NB4 (cell line): Measurements from ENCODE around the gene LAT.

Source experiments
- DNase-seq: peaks from one replicate; pipeline ENCODE4 v3.0.0; 2010; ENCODE audit warnings: low read depth
- H3K4me3 ChIP-seq: one replicate; pipeline ENCODE4 v1.5.1; 2011; ENCODE audit warnings: mild to moderate bottlenecking, low read depth, low read length, moderate library complexity
- MAX ChIP-seq: IDR thresholded peaks from 2 replicates; pipeline ENCODE4 v1.6.1; 2011; ENCODE audit warnings: low read depth, low read length
- MYC ChIP-seq: IDR thresholded peaks from 2 replicates; pipeline ENCODE4 v1.6.1; 2011; ENCODE audit warnings: low read depth, low read length
- POLR2A ChIP-seq: IDR thresholded peaks from 2 replicates; pipeline ENCODE4 v1.6.1; 2011; ENCODE audit warnings: mild to moderate bottlenecking; ENCODE audit not compliant: insufficient read length; ENCODE audit errors: extremely low read depth
- TF ChIP-seq, protein P1 (sequence below): IDR thresholded peaks from one replicate; pipeline ENCODE4 v1.5.1; 2012; ENCODE audit warnings: low read depth, low read length

The LAT gene

DNA sequence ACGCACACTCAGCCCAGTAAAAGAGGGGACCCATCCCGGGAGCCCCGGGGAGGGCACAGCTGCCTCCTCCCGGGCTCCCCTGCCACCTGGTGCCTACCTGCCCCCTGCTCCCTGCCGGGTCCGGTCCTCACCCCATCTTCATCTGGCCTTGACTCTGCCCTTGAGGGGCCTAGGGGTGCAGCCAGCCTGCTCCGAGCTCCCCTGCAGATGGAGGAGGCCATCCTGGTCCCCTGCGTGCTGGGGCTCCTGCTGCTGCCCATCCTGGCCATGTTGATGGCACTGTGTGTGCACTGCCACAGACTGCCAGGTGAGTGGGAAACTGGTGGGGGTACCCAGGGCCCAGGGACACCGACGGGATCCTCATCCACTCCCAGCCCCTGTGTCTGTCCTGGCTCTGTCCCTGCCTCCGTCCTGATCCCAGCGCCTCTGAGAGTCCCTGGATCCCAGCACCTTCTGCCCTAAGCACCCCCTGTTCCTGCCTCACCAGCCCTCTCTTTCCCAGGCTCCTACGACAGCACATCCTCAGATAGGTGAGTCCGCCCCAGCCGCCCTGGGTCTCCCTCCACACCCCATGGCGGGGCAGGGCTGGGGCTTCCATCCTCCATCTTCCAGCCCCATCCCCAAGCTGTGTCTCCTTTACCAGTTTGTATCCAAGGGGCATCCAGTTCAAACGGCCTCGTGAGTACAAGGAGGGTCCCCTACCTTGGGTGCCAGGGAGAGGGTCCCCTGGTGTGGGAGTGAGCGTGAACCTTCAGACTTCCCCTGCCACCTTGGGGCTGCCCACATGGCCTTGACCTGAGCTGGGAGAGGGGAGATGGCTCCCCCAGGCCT is 574 bp downstream of the LAT start:
- DNase-seq: no peak
- peak overlapping the region; percentile 48 for H3K4me3 ChIP-seq
- TF ChIP-seq MAX (no peak), MYC (no peak), POLR2A (no peak)
- TF ChIP-seq, protein P1, sequence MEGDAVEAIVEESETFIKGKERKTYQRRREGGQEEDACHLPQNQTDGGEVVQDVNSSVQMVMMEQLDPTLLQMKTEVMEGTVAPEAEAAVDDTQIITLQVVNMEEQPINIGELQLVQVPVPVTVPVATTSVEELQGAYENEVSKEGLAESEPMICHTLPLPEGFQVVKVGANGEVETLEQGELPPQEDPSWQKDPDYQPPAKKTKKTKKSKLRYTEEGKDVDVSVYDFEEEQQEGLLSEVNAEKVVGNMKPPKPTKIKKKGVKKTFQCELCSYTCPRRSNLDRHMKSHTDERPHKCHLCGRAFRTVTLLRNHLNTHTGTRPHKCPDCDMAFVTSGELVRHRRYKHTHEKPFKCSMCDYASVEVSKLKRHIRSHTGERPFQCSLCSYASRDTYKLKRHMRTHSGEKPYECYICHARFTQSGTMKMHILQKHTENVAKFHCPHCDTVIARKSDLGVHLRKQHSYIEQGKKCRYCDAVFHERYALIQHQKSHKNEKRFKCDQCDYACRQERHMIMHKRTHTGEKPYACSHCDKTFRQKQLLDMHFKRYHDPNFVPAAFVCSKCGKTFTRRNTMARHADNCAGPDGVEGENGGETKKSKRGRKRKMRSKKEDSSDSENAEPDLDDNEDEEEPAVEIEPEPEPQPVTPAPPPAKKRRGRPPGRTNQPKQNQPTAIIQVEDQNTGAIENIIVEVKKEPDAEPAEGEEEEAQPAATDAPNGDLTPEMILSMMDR: no peak

- no peak for DNase-seq
- TF ChIP-seq, protein P1: no peak
- no peak for TF ChIP-seq MAX
- no peak for TF ChIP-seq MYC
- TF ChIP-seq POLR2A: no peak
- no peak overlapping the region for H3K4me3 ChIP-seq
These were observed 1.2 kb downstream of the LAT start for GRCh38 chr16:28986046-28986445.

- no peak for TF ChIP-seq POLR2A
- TF ChIP-seq, protein P1: no peak
- TF ChIP-seq MAX: no peak
- no peak for TF ChIP-seq MYC
These were observed 1.6 kb downstream of the LAT start for GRCh38 chr16:28986492-28986891.

DNA sequence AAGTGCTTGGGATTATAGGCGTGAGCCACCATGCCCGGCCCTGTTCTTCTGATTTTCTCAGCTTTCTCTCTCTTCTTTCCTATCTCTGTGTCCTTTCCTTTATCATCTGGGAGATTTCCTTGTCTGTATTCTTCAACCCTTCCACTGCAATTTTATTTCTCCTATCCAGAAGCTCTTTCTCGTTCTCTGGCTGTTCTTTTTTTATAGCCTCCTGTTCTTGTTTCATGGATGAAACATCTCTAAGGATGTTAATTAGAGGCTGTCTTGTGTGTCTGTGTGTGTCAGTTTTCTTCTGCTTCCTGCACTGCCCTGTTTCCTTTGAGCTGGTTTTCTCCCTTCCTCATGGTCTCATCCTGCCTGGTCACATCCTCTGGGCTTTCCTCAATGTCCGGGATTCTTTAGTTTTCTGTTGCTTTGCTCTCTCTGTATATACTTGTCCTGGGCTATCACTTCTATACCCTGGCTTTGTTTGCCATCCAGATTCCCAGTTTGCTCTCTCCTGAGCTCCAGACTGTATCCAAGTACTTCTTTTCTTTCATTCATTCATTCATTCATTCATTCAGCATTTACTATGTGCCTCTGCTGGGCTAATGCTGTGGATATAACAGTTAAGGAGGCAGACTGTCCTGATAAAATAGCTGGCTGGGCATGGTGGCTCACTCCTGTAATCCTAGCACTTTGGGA is 2.5 kb downstream of the LAT start:
- H3K4me3 ChIP-seq: no peak overlapping the region
- DNase-seq: no peak
- TF ChIP-seq, protein P1: no peak
- TF ChIP-seq MYC: no peak
- TF ChIP-seq MAX: no peak

More at GRCh38 chr16:28986492-28986891, 1.6 kb downstream of the LAT start:
- H3K4me3 ChIP-seq: no peak overlapping the region
- no peak for DNase-seq

- no peak overlapping the region for H3K4me3 ChIP-seq
- no peak for DNase-seq
- TF ChIP-seq POLR2A (no peak), MYC (no peak), MAX (no peak)
- TF ChIP-seq, protein P1: no peak
These were observed 4.5 kb downstream of the LAT start for GRCh38 chr16:28989363-28989762.
